Fibroblast of lung (primary cell): Measurements from ENCODE around the gene PLEKHA8. TPM values are rescaled to one million over a fixed set of nuclear protein-coding genes. Genes with fewer than 3 reads are reported as not detected.

Experiments
- DNase-seq, 2 donors: peaks; one replicate each; pipeline versions ENCODE4 v3.0.0 to v3.0.0-alpha.2; 2010; ENCODE audit warnings: low read depth in 2 of 2
- H2AFZ ChIP-seq: 2 replicates; pipeline ENCODE4 v1.5.1; 2012; ENCODE audit warnings: low read length, control low read depth, inconsistent platforms
- H3K27ac ChIP-seq: 2 replicates; pipeline ENCODE4 v1.5.1; 2011; ENCODE audit warnings: low read length, control low read depth; ENCODE audit not compliant: insufficient read depth
- H3K27me3 ChIP-seq: 2 replicates; pipeline ENCODE4 v1.5.1; 2011; ENCODE audit warnings: mild to moderate bottlenecking, low read length; ENCODE audit not compliant: control insufficient read depth, insufficient read depth
- H3K36me3 ChIP-seq: 2 replicates; pipeline ENCODE4 v1.5.1; 2011; ENCODE audit warnings: low read length; ENCODE audit not compliant: control insufficient read depth, insufficient read depth
- H3K4me1 ChIP-seq: 2 replicates; pipeline ENCODE4 v1.5.1; 2011; ENCODE audit warnings: low read length; ENCODE audit not compliant: control insufficient read depth, insufficient read depth; ENCODE audit errors: extremely low read depth
- H3K4me2 ChIP-seq: 2 replicates; pipeline ENCODE4 v1.5.1; 2011; ENCODE audit warnings: low read length, control low read depth; ENCODE audit not compliant: insufficient read depth; ENCODE audit errors: extremely low read depth
- H3K4me3 ChIP-seq, 4 experiments: fragments of 200-600 bp in 1 of 4; sonication (generic) in 1 of 4; replicated peaks in 1 of 4; 2 replicates each; pipeline ENCODE4 v1.5.1; 2011 to 2016; ENCODE audit warnings: low read length in 4 of 4, low read depth in 3 of 4, mild to moderate bottlenecking in 3 of 4, control low read depth in 2 of 4, inconsistent platforms in 1 of 4, mixed read lengths in 1 of 4; ENCODE audit not compliant: insufficient read depth in 1 of 4; ENCODE audit errors: control extremely low read depth in 1 of 4
- H3K79me2 ChIP-seq: 2 replicates; pipeline ENCODE4 v1.5.1; 2012; ENCODE audit warnings: mild to moderate bottlenecking, low read length, inconsistent platforms; ENCODE audit not compliant: control insufficient read depth, insufficient read depth
- H3K9ac ChIP-seq: 2 replicates; pipeline ENCODE4 v1.5.1; 2011; ENCODE audit warnings: mild to moderate bottlenecking, low read length, control low read depth; ENCODE audit not compliant: insufficient read depth
- H3K9me3 ChIP-seq: 2 replicates; pipeline ENCODE4 v1.5.1; 2012; ENCODE audit warnings: low read depth, low read length; ENCODE audit not compliant: control insufficient read depth, insufficient read depth
- H4K20me1 ChIP-seq: 2 replicates; pipeline ENCODE4 v1.5.1; 2011; ENCODE audit warnings: low read length; ENCODE audit not compliant: control insufficient read depth, insufficient read depth; ENCODE audit errors: extremely low read depth
- EZH2 ChIP-seq: IDR thresholded peaks from 2 replicates; pipeline ENCODE4 v1.5.1; 2012; ENCODE audit warnings: low read length, control low read depth, mild to moderate bottlenecking; ENCODE audit errors: missing control alignments
- polyA plus RNA-seq, 2 donors: library from polyadenylated mRNA; depleted of rRNA in 1 of 2; stranded (reverse) in 1 of 2; unstranded in 1 of 2; fragments of >200 nt; gene quantifications; 2 replicates each; pipeline ENCODE4 v1.2.1, GENCODE V29; 2011 to 2012; ENCODE audit warnings: missing spikeins in 1 of 2
- total RNA-seq: library from RNA; depleted of rRNA; stranded (reverse); fragments of >200 nt; gene quantifications from 2 replicates; pipeline ENCODE4 v1.2.1, GENCODE V29; 2014
- TF ChIP-seq, protein P1 (sequence below), 2 donors: IDR thresholded peaks in 1 of 2; conservative IDR thresholded peaks in 1 of 2; 1 replicate in 1 of 2; 2 replicates in 1 of 2; pipeline ENCODE4 v1.5.1; 2011 to 2012; ENCODE audit warnings: low read length in 2 of 2, control low read depth in 1 of 2, inconsistent platforms in 1 of 2, low read depth in 1 of 2, mild to moderate bottlenecking in 1 of 2

The PLEKHA8 gene
- total and polyA plus RNA-seq, 2 donors (not counting 1 experiment from before 2014, with no cell fraction given) = 9.5 to 15.5 TPM

DNA sequence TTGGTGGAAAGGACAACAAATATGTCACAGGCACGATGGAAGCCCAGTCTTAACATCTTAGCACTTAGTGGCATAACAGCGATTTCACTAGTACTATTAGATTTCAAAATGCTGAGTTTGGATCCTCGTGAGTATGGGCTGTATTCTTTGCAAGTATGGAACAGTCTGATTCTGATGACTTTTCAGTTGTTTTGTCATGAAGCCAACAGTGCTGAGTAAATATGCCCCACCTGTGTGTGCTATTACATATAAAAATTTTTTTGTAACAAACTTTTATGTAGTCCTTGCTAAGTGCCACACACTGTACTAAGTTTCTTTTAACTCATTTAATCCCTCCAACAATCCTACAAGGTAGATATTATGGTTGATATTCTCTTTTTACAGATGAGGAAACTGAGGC lies 137.4 kb downstream of the PLEKHA8 start:
- Histone ChIP-seq H3K4me2 (no peak overlapping the region), H3K9me3 (no peaks in the 10 kb centered on the region), H4K20me1 (no peaks in the 10 kb centered on the region), H3K4me3 (no peak overlapping the region), H3K36me3 (peaks cover 1% of the 10 kb centered on the region), H3K27ac (no peak overlapping the region), H3K79me2 (no peaks in the 10 kb centered on the region), H3K27me3 (no peaks in the 10 kb centered on the region), H2AFZ (no peak overlapping the region), H3K4me1 (peaks cover 4% of the 10 kb centered on the region), H3K9ac (no peak overlapping the region)
- no peak for TF ChIP-seq EZH2
- TF ChIP-seq, protein P1, sequence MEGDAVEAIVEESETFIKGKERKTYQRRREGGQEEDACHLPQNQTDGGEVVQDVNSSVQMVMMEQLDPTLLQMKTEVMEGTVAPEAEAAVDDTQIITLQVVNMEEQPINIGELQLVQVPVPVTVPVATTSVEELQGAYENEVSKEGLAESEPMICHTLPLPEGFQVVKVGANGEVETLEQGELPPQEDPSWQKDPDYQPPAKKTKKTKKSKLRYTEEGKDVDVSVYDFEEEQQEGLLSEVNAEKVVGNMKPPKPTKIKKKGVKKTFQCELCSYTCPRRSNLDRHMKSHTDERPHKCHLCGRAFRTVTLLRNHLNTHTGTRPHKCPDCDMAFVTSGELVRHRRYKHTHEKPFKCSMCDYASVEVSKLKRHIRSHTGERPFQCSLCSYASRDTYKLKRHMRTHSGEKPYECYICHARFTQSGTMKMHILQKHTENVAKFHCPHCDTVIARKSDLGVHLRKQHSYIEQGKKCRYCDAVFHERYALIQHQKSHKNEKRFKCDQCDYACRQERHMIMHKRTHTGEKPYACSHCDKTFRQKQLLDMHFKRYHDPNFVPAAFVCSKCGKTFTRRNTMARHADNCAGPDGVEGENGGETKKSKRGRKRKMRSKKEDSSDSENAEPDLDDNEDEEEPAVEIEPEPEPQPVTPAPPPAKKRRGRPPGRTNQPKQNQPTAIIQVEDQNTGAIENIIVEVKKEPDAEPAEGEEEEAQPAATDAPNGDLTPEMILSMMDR (conservative IDR thresholded peaks at IDR 0.05 in 1 of 2, IDR thresholded peaks at IDR 0.05 in 1 of 2; ENCODE audit: low read depth in 1 of 2, low read length in 2 of 2) = no peak
- DNase-seq = no peak

DNA sequence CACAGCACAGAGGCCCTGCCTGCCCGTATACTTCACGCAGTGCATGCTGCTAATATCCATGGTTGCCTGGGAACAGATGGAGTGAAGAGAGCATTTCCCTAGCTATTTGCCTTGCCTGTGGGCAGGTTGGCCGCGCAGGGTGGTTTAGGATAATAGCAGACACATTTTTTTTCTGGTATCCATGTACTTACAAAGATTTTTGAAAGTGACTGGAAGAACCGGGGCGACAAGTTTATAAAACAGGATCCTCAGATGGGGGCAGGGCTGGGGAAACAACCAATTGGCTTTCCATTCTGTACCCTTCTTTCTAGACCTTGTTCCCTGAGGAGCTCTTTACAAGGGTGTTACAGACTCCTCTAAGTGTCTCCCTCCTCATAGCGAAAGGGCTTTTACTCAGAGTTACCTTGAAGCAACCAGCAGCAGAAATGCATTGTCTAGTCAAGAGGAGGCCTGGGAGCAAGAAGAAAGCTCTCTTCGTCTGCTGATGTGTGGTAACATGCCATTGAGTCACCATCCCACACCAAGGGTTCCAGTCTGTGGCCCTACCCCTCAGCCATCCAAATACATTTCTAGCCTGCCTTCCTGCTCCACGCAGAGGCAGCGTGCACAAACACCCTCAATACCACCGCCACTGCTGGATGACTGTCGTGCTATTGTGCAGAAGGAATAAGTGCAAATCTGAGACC lies 138.1 kb downstream of the PLEKHA8 start:
- H3K4me3 ChIP-seq = no peak overlapping the region
- H3K27me3 ChIP-seq = no peaks in the 10 kb centered on the region
- no peak overlapping the region for H2AFZ ChIP-seq
- H3K9ac ChIP-seq = no peak overlapping the region
- no peaks in the 10 kb centered on the region for H4K20me1 ChIP-seq
- H3K27ac ChIP-seq = no peak overlapping the region
- no peak for TF ChIP-seq EZH2
- TF ChIP-seq, protein P1 (conservative IDR thresholded peaks at IDR 0.05 in 1 of 2, IDR thresholded peaks at IDR 0.05 in 1 of 2; ENCODE audit: low read depth in 1 of 2, low read length in 2 of 2) = no peak
- H3K4me1 ChIP-seq = peaks cover 4% of the 10 kb centered on the region
- H3K36me3 ChIP-seq = no peaks in the 10 kb centered on the region
- no peak overlapping the region for H3K4me2 ChIP-seq
- DNase-seq = no peak
- H3K79me2 ChIP-seq = no peaks in the 10 kb centered on the region
- H3K9me3 ChIP-seq = no peaks in the 10 kb centered on the region

DNA sequence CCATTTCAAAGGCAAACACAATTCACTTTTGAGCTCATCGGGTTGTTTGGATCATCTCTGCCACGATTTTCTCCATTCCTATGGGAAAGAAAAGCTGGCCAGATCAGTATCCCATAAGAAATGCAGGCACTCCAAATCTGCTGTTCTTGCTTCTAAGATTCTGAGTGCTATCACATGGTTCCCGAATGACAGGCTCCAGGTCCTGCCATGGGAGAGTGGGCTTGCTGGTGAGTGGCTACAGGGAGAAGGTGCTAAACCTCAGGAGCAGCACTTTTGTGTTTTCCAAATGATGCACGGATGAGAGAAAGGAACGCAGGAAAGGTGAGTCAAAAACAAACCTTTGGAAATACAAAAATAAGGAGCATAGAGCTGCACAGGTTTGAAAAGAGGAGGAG lies 138.6 kb downstream of the PLEKHA8 start:
- H3K4me1 ChIP-seq = peaks cover 6% of the 10 kb centered on the region

More for the DNA sequence above, 138.6 kb downstream of the PLEKHA8 start:
- Histone ChIP-seq H3K4me3 (no peak overlapping the region), H3K4me2 (no peak overlapping the region), H3K79me2 (no peaks in the 10 kb centered on the region), H3K9me3 (no peaks in the 10 kb centered on the region), H3K36me3 (no peaks in the 10 kb centered on the region), H4K20me1 (no peaks in the 10 kb centered on the region), H3K9ac (no peak overlapping the region), H3K27ac (no peak overlapping the region), H2AFZ (no peak overlapping the region), H3K27me3 (no peaks in the 10 kb centered on the region)
- no peak for TF ChIP-seq EZH2
- TF ChIP-seq, protein P1 (conservative IDR thresholded peaks at IDR 0.05 in 1 of 2, IDR thresholded peaks at IDR 0.05 in 1 of 2; ENCODE audit: low read depth in 1 of 2, low read length in 2 of 2) = no peak
- no peak for DNase-seq
